ENCODE measurements around the gene PHLPP1. TPM values are rescaled to one million over a fixed set of nuclear protein-coding genes. Genes with fewer than 3 reads are reported as not detected.
"Not testable (repeated sequence)": the region's sequence is repeated elsewhere in the genome, so short reads cannot be mapped to it uniquely, and the experiment has no call there.

Gene PHLPP1
- polyA plus RNA-seq, 2 donors = 4.3 to 4.5 TPM

- H3K27me3 ChIP-seq (ENCODE audit: control insufficient read depth in 1 of 2, insufficient read depth in 2 of 2, low read length in 2 of 2) = no peaks in the 10 kb centered on the region
- no peak overlapping the region for H3K27ac ChIP-seq (ENCODE audit: low read depth in 2 of 2, low read length in 1 of 2)
- WGBS, 2 donors = 47 to 54% methylated on average over 5 of the region's 5 CpGs
- peaks cover 0 to 4% of the 10 kb centered on the region in 2 donors for H3K4me1 ChIP-seq (ENCODE audit: control insufficient read depth in 2 of 2, insufficient read depth in 2 of 2, low read length in 1 of 2)
- H3K36me3 ChIP-seq (ENCODE audit: control insufficient read depth in 2 of 2, insufficient read depth in 2 of 2, low read length in 1 of 2) = no peaks in the 10 kb centered on the region
- H3K4me3 ChIP-seq (ENCODE audit: low read depth in 1 of 2, low read length in 2 of 2) = no peak overlapping the region
- H3K9me3 ChIP-seq (ENCODE audit: control insufficient read depth in 2 of 2, insufficient read depth in 1 of 2, low read depth in 1 of 2, low read length in 1 of 2) = no peaks in the 10 kb centered on the region
Measured at GRCh38 chr18:62739911-62740310, 24.6 kb downstream of the PHLPP1 start.

- H3K9me3 ChIP-seq (ENCODE audit: control insufficient read depth in 2 of 2, insufficient read depth in 1 of 2, low read depth in 1 of 2, low read length in 1 of 2); H3K36me3 ChIP-seq (ENCODE audit: control insufficient read depth in 2 of 2, insufficient read depth in 2 of 2, low read length in 1 of 2); H3K4me3 ChIP-seq (ENCODE audit: low read depth in 1 of 2, low read length in 2 of 2); H3K27me3 ChIP-seq (ENCODE audit: control insufficient read depth in 1 of 2, insufficient read depth in 2 of 2, low read length in 2 of 2); H3K4me1 ChIP-seq (ENCODE audit: control insufficient read depth in 2 of 2, insufficient read depth in 2 of 2, low read length in 1 of 2): not testable (repeated sequence)
- WGBS, 2 donors = 70 to 77% methylated on average over 5 of the region's 5 CpGs
- H3K27ac ChIP-seq (ENCODE audit: low read depth in 2 of 2, low read length in 1 of 2) = peak overlapping the region in 1 of 2 donors; percentile 10
Measured at GRCh38 chr18:62740650-62741049, 25.3 kb downstream of the PHLPP1 start.

GRCh38 chr18:62741118-62741566, 25.8 kb downstream of the PHLPP1 start:
- WGBS, 2 donors = 28 to 37% methylated on average over 4 of the region's 4 CpGs
- Histone ChIP-seq H3K27ac (ENCODE audit: low read depth in 2 of 2, low read length in 1 of 2) (peak overlapping the region; percentile 31 to 72), H3K36me3 (ENCODE audit: control insufficient read depth in 2 of 2, insufficient read depth in 2 of 2, low read length in 1 of 2) (no peaks in the 10 kb centered on the region)

GRCh38 chr18:62741584-62741983, 26.2 kb downstream of the PHLPP1 start:
- no peaks in the 10 kb centered on the region for H3K4me1 ChIP-seq (ENCODE audit: control insufficient read depth in 2 of 2, insufficient read depth in 2 of 2, low read length in 1 of 2)
- H3K36me3 ChIP-seq (ENCODE audit: control insufficient read depth in 2 of 2, insufficient read depth in 2 of 2, low read length in 1 of 2) = no peaks in the 10 kb centered on the region
- 43 to 57% methylated on average over 4 of the region's 4 CpGs for WGBS, 2 donors
- H3K9me3 ChIP-seq (ENCODE audit: control insufficient read depth in 2 of 2, insufficient read depth in 1 of 2, low read depth in 1 of 2, low read length in 1 of 2) = no peaks in the 10 kb centered on the region
- no peaks in the 10 kb centered on the region for H3K27me3 ChIP-seq (ENCODE audit: control insufficient read depth in 1 of 2, insufficient read depth in 2 of 2, low read length in 2 of 2)
- peak overlapping the region in 1 of 2 donors; percentile 72 for H3K27ac ChIP-seq (ENCODE audit: low read depth in 2 of 2, low read length in 1 of 2)
- no peak overlapping the region for H3K4me3 ChIP-seq (ENCODE audit: low read depth in 1 of 2, low read length in 2 of 2)

More at GRCh38 chr18:62741118-62741566, 25.8 kb downstream of the PHLPP1 start:
- Histone ChIP-seq H3K4me3 (ENCODE audit: low read depth in 1 of 2, low read length in 2 of 2) (no peak overlapping the region), H3K27me3 (ENCODE audit: control insufficient read depth in 1 of 2, insufficient read depth in 2 of 2, low read length in 2 of 2) (no peaks in the 10 kb centered on the region), H3K4me1 (ENCODE audit: control insufficient read depth in 2 of 2, insufficient read depth in 2 of 2, low read length in 1 of 2) (peaks cover 0 to under 1% of the 10 kb centered on the region in 2 donors), H3K9me3 (ENCODE audit: control insufficient read depth in 2 of 2, insufficient read depth in 1 of 2, low read depth in 1 of 2, low read length in 1 of 2) (no peaks in the 10 kb centered on the region)

- H3K4me3 ChIP-seq (ENCODE audit: low read depth in 1 of 2, low read length in 2 of 2) = no peak overlapping the region
- WGBS, 2 donors = 81 to 91% methylated on average over 3 of the region's 3 CpGs
- no peak overlapping the region for H3K27ac ChIP-seq (ENCODE audit: low read depth in 2 of 2, low read length in 1 of 2)
Measured at GRCh38 chr18:62744076-62744968, 29.0 kb downstream of the PHLPP1 start.

GRCh38 chr18:62745089-62745751, 29.9 kb downstream of the PHLPP1 start:
- Histone ChIP-seq H3K36me3 (ENCODE audit: control insufficient read depth in 2 of 2, insufficient read depth in 2 of 2, low read length in 1 of 2) (no peaks in the 10 kb centered on the region), H3K9me3 (ENCODE audit: control insufficient read depth in 2 of 2, insufficient read depth in 1 of 2, low read depth in 1 of 2, low read length in 1 of 2) (no peaks in the 10 kb centered on the region), H3K4me1 (ENCODE audit: control insufficient read depth in 2 of 2, insufficient read depth in 2 of 2, low read length in 1 of 2) (no peaks in the 10 kb centered on the region), H3K27me3 (ENCODE audit: control insufficient read depth in 1 of 2, insufficient read depth in 2 of 2, low read length in 2 of 2) (no peaks in the 10 kb centered on the region), H3K27ac (ENCODE audit: low read depth in 2 of 2, low read length in 1 of 2) (no peak overlapping the region), H3K4me3 (ENCODE audit: low read depth in 1 of 2, low read length in 2 of 2) (no peak overlapping the region)
- WGBS, 2 donors = 66 to 79% methylated on average over 3 of the region's 3 CpGs

More at GRCh38 chr18:62744076-62744968, 29.0 kb downstream of the PHLPP1 start:
- no peaks in the 10 kb centered on the region for H3K9me3 ChIP-seq (ENCODE audit: control insufficient read depth in 2 of 2, insufficient read depth in 1 of 2, low read depth in 1 of 2, low read length in 1 of 2)
- no peaks in the 10 kb centered on the region for H3K4me1 ChIP-seq (ENCODE audit: control insufficient read depth in 2 of 2, insufficient read depth in 2 of 2, low read length in 1 of 2)
- no peaks in the 10 kb centered on the region for H3K36me3 ChIP-seq (ENCODE audit: control insufficient read depth in 2 of 2, insufficient read depth in 2 of 2, low read length in 1 of 2)
- H3K27me3 ChIP-seq (ENCODE audit: control insufficient read depth in 1 of 2, insufficient read depth in 2 of 2, low read length in 2 of 2) = no peaks in the 10 kb centered on the region

GRCh38 chr18:62749389-62749788, 34.0 kb downstream of the PHLPP1 start:
- Histone ChIP-seq H3K36me3 (ENCODE audit: control insufficient read depth in 2 of 2, insufficient read depth in 2 of 2, low read length in 1 of 2) (no peaks in the 10 kb centered on the region), H3K27ac (ENCODE audit: low read depth in 2 of 2, low read length in 1 of 2) (no peak overlapping the region), H3K27me3 (ENCODE audit: control insufficient read depth in 1 of 2, insufficient read depth in 2 of 2, low read length in 2 of 2) (no peaks in the 10 kb centered on the region), H3K9me3 (ENCODE audit: control insufficient read depth in 2 of 2, insufficient read depth in 1 of 2, low read depth in 1 of 2, low read length in 1 of 2) (no peaks in the 10 kb centered on the region), H3K4me1 (ENCODE audit: control insufficient read depth in 2 of 2, insufficient read depth in 2 of 2, low read length in 1 of 2) (peaks cover 0 to 2% of the 10 kb centered on the region in 2 donors), H3K4me3 (ENCODE audit: low read depth in 1 of 2, low read length in 2 of 2) (no peak overlapping the region)
- 89 to 91% methylated on average over 6 of the region's 6 CpGs for WGBS, 2 donors

- Histone ChIP-seq H3K4me3 (ENCODE audit: low read depth in 1 of 2, low read length in 2 of 2) (no peak overlapping the region), H3K27ac (ENCODE audit: low read depth in 2 of 2, low read length in 1 of 2) (no peak overlapping the region), H3K27me3 (ENCODE audit: control insufficient read depth in 1 of 2, insufficient read depth in 2 of 2, low read length in 2 of 2) (no peaks in the 10 kb centered on the region), H3K4me1 (ENCODE audit: control insufficient read depth in 2 of 2, insufficient read depth in 2 of 2, low read length in 1 of 2) (peaks cover 0 to 5% of the 10 kb centered on the region in 2 donors), H3K36me3 (ENCODE audit: control insufficient read depth in 2 of 2, insufficient read depth in 2 of 2, low read length in 1 of 2) (no peaks in the 10 kb centered on the region), H3K9me3 (ENCODE audit: control insufficient read depth in 2 of 2, insufficient read depth in 1 of 2, low read depth in 1 of 2, low read length in 1 of 2) (no peaks in the 10 kb centered on the region)
- WGBS, 2 donors = 45 to 51% methylated on average over 3 of the region's 3 CpGs
Measured at GRCh38 chr18:62751341-62751821, 36.0 kb downstream of the PHLPP1 start.

- no peak overlapping the region for H3K27ac ChIP-seq (ENCODE audit: low read depth in 2 of 2, low read length in 1 of 2)
Measured at GRCh38 chr18:62751977-62752376, 36.6 kb downstream of the PHLPP1 start.

More at GRCh38 chr18:62751977-62752376, 36.6 kb downstream of the PHLPP1 start:
- Histone ChIP-seq H3K4me1 (ENCODE audit: control insufficient read depth in 2 of 2, insufficient read depth in 2 of 2, low read length in 1 of 2) (peaks cover 0 to 5% of the 10 kb centered on the region in 2 donors), H3K36me3 (ENCODE audit: control insufficient read depth in 2 of 2, insufficient read depth in 2 of 2, low read length in 1 of 2) (no peaks in the 10 kb centered on the region), H3K4me3 (ENCODE audit: low read depth in 1 of 2, low read length in 2 of 2) (no peak overlapping the region), H3K9me3 (ENCODE audit: control insufficient read depth in 2 of 2, insufficient read depth in 1 of 2, low read depth in 1 of 2, low read length in 1 of 2) (no peaks in the 10 kb centered on the region), H3K27me3 (ENCODE audit: control insufficient read depth in 1 of 2, insufficient read depth in 2 of 2, low read length in 2 of 2) (no peaks in the 10 kb centered on the region)
- 84 to 88% methylated on average over 3 of the region's 3 CpGs for WGBS, 2 donors

All from esophagus (tissue), 2 donors.